Activated CD4-positive, alpha-beta T cell treated with anti-CD3 and anti-CD28 coated beads, Interleukin-2, amount 50 U/mL, for 48 hours (primary cell): ENCODE measurements around the gene AGAP1.

Source experiments
- DNase-seq, 2 experiments: peaks; one replicate each; pipeline ENCODE4 v3.0.0-alpha.2; 2020

Gene AGAP1

DNA sequence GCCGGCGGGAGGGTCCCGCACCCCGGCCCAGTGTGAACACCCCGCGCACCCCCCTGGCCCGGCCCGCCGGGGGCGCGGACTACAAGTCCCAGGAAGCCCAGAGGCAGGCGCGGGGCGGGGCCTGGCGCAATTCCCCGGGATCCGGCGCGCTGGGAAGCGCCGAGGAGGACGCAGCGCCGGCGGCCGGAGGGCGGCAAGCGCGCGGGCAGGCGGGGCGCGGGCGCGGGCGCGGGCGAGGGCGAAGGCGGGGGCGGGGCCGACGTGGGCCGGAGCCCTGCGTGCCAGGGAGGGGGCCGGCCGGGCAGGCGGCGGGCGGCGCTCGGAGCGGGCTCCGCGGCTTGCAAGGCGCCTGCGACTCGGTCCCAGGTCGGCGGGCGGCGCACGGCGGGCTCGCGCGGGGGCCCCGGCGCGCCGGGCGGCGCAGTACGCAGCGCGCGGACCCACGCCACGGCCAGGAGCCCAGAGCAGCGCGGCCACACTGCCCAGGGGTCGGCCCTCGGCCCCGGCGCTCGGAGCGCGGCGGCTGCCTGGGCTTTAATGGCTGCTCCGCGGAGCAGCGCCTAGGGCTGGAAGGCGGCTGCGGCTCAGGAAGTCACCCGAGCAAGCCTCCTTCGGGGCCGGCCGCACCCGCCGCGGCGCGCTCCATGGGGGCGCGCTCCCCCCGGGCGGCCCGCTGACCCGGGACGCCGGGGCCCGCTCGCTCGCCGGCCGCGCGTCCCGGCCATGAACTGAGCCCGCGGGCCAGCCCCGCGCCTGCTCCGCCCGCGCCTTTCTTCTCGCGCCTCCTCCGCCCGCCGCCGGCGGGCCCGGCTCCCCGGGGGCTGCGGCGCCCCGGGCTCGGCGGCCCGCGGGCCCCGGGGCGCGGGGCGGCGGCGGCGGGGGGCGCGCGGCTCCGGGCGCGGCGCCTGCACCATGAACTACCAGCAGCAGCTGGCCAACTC lies at the start of gene AGAP1:
Gene AGAP1, plus strand, starts transcription at position 269 of the 941 bp plus-strand sequence.
- peak; percentile 33 to 39 for DNase-seq

GRCh38 chr2:235444101-235444597 lies 49.7 kb upstream of the AGAP1 start:
- no peak for DNase-seq

GRCh38 chr2:235445116-235445515 lies 48.7 kb upstream of the AGAP1 start:
- DNase-seq: no peak

GRCh38 chr2:235446082-235446481 lies 47.8 kb upstream of the AGAP1 start:
- no peak for DNase-seq

GRCh38 chr2:235447210-235447609 lies 46.6 kb upstream of the AGAP1 start:
- no peak for DNase-seq

DNA sequence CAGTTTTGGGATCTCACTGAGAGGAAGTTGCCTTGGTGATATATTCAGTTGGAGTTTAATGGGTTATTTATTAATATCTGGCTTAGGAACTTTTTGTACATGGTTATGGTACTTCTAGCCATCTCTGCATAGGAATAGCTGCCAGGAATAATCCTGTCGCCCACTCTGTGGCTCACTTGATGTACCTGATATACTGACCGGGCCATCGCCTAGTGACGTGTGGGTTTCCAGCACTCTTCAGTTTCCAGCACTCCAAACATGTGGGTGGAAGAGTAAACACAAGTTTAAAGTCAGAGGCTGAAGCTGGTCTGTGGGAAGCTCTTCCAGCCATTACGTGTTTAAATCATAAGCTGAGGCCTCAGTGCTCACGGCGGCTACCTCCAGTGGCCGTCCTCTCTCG lies 44.3 kb upstream of the AGAP1 start:
- DNase-seq: no peak

DNA sequence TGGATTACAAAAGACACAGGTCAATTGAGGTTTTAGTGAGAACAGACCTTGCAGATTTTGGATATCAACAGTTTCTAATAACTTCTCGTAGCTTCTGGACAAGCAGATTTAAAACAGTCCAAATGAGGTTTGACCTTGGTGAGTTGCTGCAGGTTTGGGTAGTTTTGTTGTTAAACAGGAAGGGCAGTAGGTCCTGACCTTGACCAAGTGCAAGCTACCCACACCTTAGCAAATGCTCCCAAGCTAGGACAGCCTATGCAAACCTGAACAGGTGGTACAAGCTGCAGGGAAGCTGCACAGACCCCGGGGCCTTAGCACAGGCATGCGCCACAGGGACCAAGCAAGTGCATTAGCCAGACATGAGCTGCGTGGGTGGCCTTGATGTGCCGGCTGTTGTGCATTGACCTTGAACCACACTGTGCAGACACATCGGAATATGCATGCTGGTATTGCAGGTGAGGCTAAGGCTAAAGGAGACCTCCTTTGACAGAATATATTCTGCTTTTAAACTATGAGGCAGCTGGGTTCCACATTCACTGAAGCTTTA lies 40.2 kb upstream of the AGAP1 start:
- DNase-seq: no peak

- DNase-seq: no peak
Measured at GRCh38 chr2:235458839-235459273, 35.0 kb upstream of the AGAP1 start.

DNA sequence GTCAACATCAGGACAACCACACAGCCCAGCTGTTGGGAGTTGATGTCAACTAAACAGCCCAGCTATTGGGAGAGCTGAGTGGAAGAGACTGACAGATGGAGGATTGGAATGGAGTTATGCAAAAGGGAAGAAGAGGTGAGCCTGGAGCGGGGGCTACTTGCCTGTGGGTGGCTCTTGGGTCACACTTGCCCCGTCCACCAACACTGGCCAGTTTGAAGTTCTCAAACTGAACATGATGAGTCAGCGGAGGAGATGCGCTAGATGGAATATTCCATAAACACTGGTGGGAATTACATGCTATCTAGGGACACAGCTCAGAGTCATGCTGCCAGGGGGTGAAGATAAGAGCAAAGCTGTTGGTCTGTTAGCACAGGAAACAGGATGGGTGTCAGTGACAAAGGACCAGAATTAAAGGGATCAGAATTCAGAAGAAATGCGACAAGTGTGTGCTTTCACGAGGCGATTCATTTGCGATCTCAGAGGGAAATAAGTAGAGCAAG lies 33.2 kb upstream of the AGAP1 start:
- DNase-seq: no peak

- DNase-seq: no peak
Measured at GRCh38 chr2:235461763-235462414, 32.0 kb upstream of the AGAP1 start.

- DNase-seq: no peak
Measured at GRCh38 chr2:235462415-235462790, 31.4 kb upstream of the AGAP1 start.

GRCh38 chr2:235463893-235464292 lies 29.9 kb upstream of the AGAP1 start:
- no peak for DNase-seq

DNA sequence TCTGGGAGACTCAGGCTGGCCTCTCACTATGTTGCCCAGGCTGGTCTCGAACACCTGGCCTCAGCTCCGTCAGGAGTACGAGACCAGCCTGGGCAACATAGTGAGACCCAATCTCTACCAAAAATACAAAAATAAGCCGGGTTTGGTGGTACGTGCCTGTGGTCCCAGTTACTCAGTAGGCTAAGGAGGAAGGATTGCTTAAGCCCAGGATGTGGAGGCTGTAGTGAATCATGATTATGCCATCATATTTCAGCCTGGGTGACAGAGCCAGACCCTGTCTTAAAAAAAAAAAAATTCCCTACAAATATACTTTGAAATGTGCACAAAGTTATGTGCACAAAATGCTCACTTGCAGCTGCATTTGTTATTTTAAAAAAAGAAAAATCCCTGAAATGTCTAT lies 26.3 kb upstream of the AGAP1 start:
- no peak for DNase-seq

DNA sequence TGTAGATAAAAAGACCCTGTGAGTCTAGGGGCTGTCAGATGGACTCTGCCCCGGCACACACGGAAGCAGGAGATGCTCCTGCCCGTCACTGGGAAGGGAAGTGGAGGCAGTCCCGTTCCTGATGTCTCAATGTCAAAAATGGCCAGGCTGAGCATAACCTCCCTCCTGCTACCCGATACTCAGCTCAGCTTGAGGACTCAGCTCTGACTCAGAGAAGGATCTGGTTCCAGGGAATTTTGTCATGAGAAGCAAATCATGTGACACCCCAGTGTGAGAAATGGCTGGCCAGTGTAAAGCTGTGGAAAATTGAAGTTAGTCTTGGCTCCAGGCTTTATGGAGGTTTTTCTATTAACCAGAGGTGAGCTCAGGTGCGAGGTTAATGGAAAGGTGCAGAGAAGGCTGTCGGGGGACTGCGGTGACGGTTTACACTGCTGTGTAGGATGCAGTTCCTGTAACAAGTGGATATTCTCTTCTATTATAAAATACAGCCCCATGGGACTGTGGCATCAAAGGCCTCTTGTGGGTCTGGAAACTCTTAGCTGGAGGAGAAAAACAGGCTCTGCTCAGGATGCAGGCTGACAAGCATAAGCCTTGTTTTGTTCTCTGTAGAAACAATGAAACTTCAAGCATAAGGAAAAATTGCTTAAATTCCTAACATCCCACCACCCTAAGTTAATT lies 24.7 kb upstream of the AGAP1 start:
- no peak for DNase-seq

GRCh38 chr2:235471186-235471747 lies 22.6 kb upstream of the AGAP1 start:
- no peak for DNase-seq

DNA sequence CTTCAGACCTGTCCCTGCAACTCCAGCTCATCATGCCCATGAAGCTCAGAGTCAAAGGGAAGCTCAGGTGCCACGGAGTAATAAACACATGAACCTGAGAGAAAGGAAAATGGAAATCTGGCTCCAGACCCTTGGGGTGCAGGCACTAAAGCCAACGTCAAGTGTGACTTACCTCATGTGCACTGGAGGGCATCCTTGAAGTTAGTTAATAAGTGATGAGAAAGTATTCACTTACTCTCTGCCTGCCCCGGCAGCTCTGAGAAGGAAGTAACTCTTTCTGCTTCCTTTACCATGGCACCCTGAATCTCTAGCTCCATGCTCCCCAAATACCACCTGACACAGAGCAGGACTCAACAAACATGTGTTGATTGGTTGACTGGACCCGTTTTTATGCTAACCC lies 21.4 kb upstream of the AGAP1 start:
- DNase-seq: no peak

GRCh38 chr2:235478609-235479008 lies 15.2 kb upstream of the AGAP1 start:
- DNase-seq: no peak

GRCh38 chr2:235479604-235480003 lies 14.2 kb upstream of the AGAP1 start:
- DNase-seq: no peak

- no peak for DNase-seq
Measured at GRCh38 chr2:235480614-235481013, 13.2 kb upstream of the AGAP1 start.

GRCh38 chr2:235483313-235483712 lies 10.5 kb upstream of the AGAP1 start:
- no peak for DNase-seq

DNA sequence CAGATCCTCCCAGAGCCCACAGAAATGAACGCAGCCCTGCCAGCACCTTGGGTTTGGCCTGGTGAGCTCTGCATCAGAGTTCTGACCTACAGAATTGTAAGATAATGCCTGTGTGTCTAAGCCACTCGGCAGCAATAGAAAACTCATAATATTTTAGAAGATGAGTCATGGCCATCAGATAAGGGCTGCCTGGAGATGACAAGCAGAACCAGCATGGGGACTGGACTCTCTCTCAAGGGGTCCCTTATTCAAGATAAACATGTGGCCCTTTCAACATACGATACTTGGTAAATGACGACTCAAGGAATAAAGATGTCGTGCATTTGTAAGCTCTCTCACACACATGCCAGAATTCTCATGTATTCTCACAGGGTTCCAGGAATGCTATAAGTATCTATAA lies 8.5 kb upstream of the AGAP1 start:
- DNase-seq: no peak

DNA sequence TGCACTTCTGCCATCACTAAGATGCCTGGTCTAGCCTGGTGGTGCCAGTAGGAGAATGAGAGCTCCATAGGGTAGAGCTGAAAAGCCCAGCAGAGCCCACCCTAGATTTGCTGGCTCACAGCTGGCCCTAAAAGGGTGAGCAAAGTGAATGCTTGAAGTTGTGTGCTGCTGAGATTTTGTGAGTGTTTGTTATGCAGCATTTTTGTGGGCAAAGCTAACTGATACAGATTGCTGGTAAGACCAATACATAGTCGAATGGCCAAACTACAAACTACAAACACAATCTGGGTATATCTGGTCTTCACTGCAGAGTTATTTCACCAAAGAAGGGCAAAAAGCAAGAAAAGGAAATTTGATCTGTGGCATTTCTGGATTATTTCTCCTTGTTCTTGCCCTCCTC lies 7.1 kb upstream of the AGAP1 start:
- DNase-seq: no peak

DNA sequence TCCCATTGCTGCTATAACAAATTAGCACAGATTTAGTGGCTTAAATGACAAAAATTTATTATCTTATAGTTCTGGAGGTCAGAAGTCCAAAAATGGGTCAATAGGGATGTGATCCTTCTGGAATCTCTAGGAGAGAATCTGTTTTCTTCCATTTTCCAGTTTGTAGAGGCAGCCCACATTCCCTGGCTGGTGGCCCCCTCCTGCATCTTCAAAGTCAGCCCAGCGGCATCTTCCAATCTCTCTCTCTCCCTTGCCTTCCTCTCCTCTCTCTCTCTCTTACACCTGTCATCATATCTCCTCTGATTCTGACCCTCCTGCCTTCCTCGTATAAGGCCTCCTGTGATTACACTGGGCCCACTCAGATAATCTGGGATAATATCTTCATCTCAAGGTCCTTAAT lies 3.9 kb upstream of the AGAP1 start:
- no peak for DNase-seq
